HCT116 (cell line): ENCODE data around the gene RPL35. TPM values are rescaled to one million over a fixed set of nuclear protein-coding genes. Genes with fewer than 3 reads are reported as not detected.
A peak's percentile ranks its signal among the peaks of the same experiment; 100 is the strongest.

Experiments
- ATAC-seq: fragments of 200-7000 bp; cut with Tn5 transposase; 2 replicates; pipeline ENCODE4 v1.9.1; 2020; ENCODE audit warnings: mild to moderate bottlenecking, moderate library complexity
- BruUV-seq: library from RNA; stranded (reverse); fragments of 400-500 nt; replicated peaks from 2 replicates; lab custom pipeline; 2021; lab: Mats Ljungman, UMichigan
- CTCF ChIA-PET: fragments of 300-600 bp; sonication (Branson Sonifier 250); formaldehyde crosslinking; loops from one replicate; lab custom pipeline; 2021; ENCODE audit warnings: antibody characterized with exemption; lab: Charles Lee
- POLR2A ChIA-PET: fragments of 300-600, 350-600 bp; sonication (Branson Sonifier 250); formaldehyde crosslinking; loops from one replicate; lab custom pipeline; 2021; ENCODE audit warnings: antibody characterized with exemption; lab: Charles Lee
- RAD21 ChIA-PET, 2 experiments: fragments of 300-600 bp; sonication (Branson Sonifier 250); formaldehyde crosslinking; loops; one replicate each; lab custom pipeline; 2023; ENCODE audit warnings: low total read pairs in 2 of 2; ENCODE audit not compliant: uncharacterized antibody in 2 of 2, unreplicated experiment in 2 of 2, low non-redundant PET in 1 of 2; lab: Charles Lee
- DNase-seq: peaks from one replicate; pipeline ENCODE4 v3.0.0-alpha.2; 2010; ENCODE audit warnings: low read depth, low spot score
- H2AFZ ChIP-seq: fragments of 200-600 bp; shearing (Covaris generic), sonication (generic); 2 replicates; pipeline ENCODE4 v1.6.1; 2017; ENCODE audit warnings: low read depth, mixed run types, mixed read lengths, antibody characterized with exemption, low read length; ENCODE audit not compliant: poor library complexity, severe bottlenecking
- H3K27ac ChIP-seq: 2 replicates; pipeline ENCODE4 v1.5.1; 2012; ENCODE audit warnings: low read depth, low read length
- H3K27me3 ChIP-seq: fragments of 200-600 bp; sonication (generic); 2 replicates; pipeline ENCODE4 v1.6.1; 2016; ENCODE audit warnings: mixed run types, low read length, mixed read lengths; ENCODE audit not compliant: insufficient read depth
- H3K36me3 ChIP-seq, 2 experiments: fragments of 200-500 bp in 1 of 2; fragments of 200-600 bp in 1 of 2; sonication (Bioruptor generic) in 1 of 2; sonication (generic) in 1 of 2; 2 replicates each; pipeline versions ENCODE4 v1.5.1 to v1.6.1; 2014 to 2016; ENCODE audit warnings: low read length in 2 of 2, inconsistent platforms in 1 of 2, mixed read lengths in 1 of 2, mixed run types in 1 of 2; ENCODE audit not compliant: insufficient read depth in 2 of 2, control insufficient read depth in 1 of 2
- H3K4me1 ChIP-seq, 2 experiments: fragments of 200-600 bp in 1 of 2; sonication (generic) in 1 of 2; 2 replicates each; pipeline versions ENCODE4 v1.5.1 to v1.6.1; 2012 to 2017; ENCODE audit warnings: low read length in 2 of 2, inconsistent platforms in 1 of 2, mild to moderate bottlenecking in 1 of 2, mixed read lengths in 1 of 2, mixed run types in 1 of 2, moderate library complexity in 1 of 2; ENCODE audit not compliant: insufficient read depth in 2 of 2, control insufficient read depth in 1 of 2
- H3K4me2 ChIP-seq: fragments of 200-600 bp; sonication (generic); 2 replicates; pipeline ENCODE4 v1.6.1; 2017; ENCODE audit warnings: mixed run types, low read length, mixed read lengths
- H3K4me3 ChIP-seq, 2 experiments: fragments of 200-600 bp in 1 of 2; sonication (generic) in 1 of 2; replicated peaks in 1 of 2; 2 replicates each; pipeline ENCODE4 v1.5.1; 2011 to 2016; ENCODE audit warnings: low read length in 2 of 2, control low read depth in 1 of 2, low read depth in 1 of 2, mild to moderate bottlenecking in 1 of 2, mixed read lengths in 1 of 2, mixed run types in 1 of 2
- H3K79me2 ChIP-seq: fragments of 200-600 bp; sonication (generic); 2 replicates; pipeline ENCODE4 v1.6.1; 2017; ENCODE audit warnings: mild to moderate bottlenecking, mixed run types, low read length, moderate library complexity, mixed read lengths; ENCODE audit not compliant: insufficient read depth
- H3K9ac ChIP-seq: fragments of 200-600 bp; sonication (generic); 2 replicates; pipeline ENCODE4 v1.6.1; 2016; ENCODE audit warnings: low read length, mixed read lengths
- H3K9me2 ChIP-seq: fragments of 200-600 bp; sonication (generic), shearing (Covaris generic); 2 replicates; pipeline ENCODE4 v1.6.1; 2017; ENCODE audit warnings: mixed run types, mild to moderate bottlenecking, moderate library complexity; ENCODE audit not compliant: insufficient read depth
- H3K9me3 ChIP-seq, 2 experiments: fragments of 200-500 bp in 1 of 2; fragments of 200-600 bp in 1 of 2; sonication (Bioruptor generic) in 1 of 2; sonication (generic) in 1 of 2; 2 replicates each; pipeline ENCODE4 v1.6.1; 2014 to 2017; ENCODE audit warnings: low read length in 2 of 2, mixed read lengths in 2 of 2, inconsistent platforms in 1 of 2, low read depth in 1 of 2, mild to moderate bottlenecking in 1 of 2, mixed run types in 1 of 2, moderate library complexity in 1 of 2; ENCODE audit not compliant: control insufficient read depth in 1 of 2, insufficient read depth in 1 of 2
- H4K20me1 ChIP-seq: fragments of 200-600 bp; sonication (generic), shearing (Covaris generic); 2 replicates; pipeline ENCODE4 v1.6.1; 2017; ENCODE audit warnings: mixed run types, mild to moderate bottlenecking, moderate library complexity; ENCODE audit not compliant: insufficient read depth
- CBX3 ChIP-seq: IDR thresholded peaks from 2 replicates; pipeline ENCODE4 v1.6.1; 2012; ENCODE audit warnings: low read depth
- CTCF ChIP-seq, 3 experiments: fragments of 200-600 bp in 1 of 3; sonication (generic) in 1 of 3; IDR thresholded peaks in 2 of 3; conservative IDR thresholded peaks in 1 of 3; 2 replicates each; pipeline ENCODE4 v1.5.1; 2012 to 2017; ENCODE audit warnings: low read depth in 2 of 3, low read length in 2 of 3, antibody characterized with exemption in 1 of 3, borderline replicate concordance in 1 of 3, control low read depth in 1 of 3, mild to moderate bottlenecking in 1 of 3, mixed read lengths in 1 of 3, mixed run types in 1 of 3, moderate library complexity in 1 of 3; ENCODE audit not compliant: insufficient read depth in 1 of 3
- EGR1 ChIP-seq: IDR thresholded peaks from 2 replicates; pipeline ENCODE4 v1.6.1; 2012; ENCODE audit warnings: low read depth
- ELF1 ChIP-seq: IDR thresholded peaks from 2 replicates; pipeline ENCODE4 v1.6.1; 2012; ENCODE audit warnings: low read depth, borderline replicate concordance
- JUND ChIP-seq: IDR thresholded peaks from 2 replicates; pipeline ENCODE4 v1.6.1; 2012
- POLR2A ChIP-seq: IDR thresholded peaks from 2 replicates; pipeline ENCODE4 v1.7.0; 2011; ENCODE audit warnings: borderline replicate concordance; ENCODE audit not compliant: insufficient read depth, insufficient read length; ENCODE audit errors: extremely low read depth
- RAD21 ChIP-seq: IDR thresholded peaks from 2 replicates; pipeline ENCODE4 v1.6.1; 2012; ENCODE audit warnings: low read depth, mild to moderate bottlenecking
- REST ChIP-seq: IDR thresholded peaks from 2 replicates; pipeline ENCODE4 v1.6.1; 2012; ENCODE audit warnings: low read depth
- SP1 ChIP-seq: IDR thresholded peaks from 2 replicates; pipeline ENCODE4 v1.6.1; 2012; ENCODE audit warnings: low read depth
- TCF7L2 ChIP-seq: IDR thresholded peaks from 2 replicates; pipeline ENCODE4 v1.7.0; 2011; ENCODE audit warnings: borderline replicate concordance, inconsistent platforms; ENCODE audit not compliant: insufficient read depth, insufficient read length; ENCODE audit errors: extremely low read depth
- ZBTB33 ChIP-seq: IDR thresholded peaks from 2 replicates; pipeline ENCODE4 v1.6.1; 2011; ENCODE audit warnings: mild to moderate bottlenecking, low read length, moderate library complexity; ENCODE audit not compliant: insufficient replicate concordance; ENCODE audit errors: extremely low read depth
- ZFX ChIP-seq: fragments of 450-650 bp; IDR thresholded peaks from 2 replicates; pipeline ENCODE4 v1.6.1; 2017
- intact Hi-C: fragments of 100-400 bp; cut with micrococcal nuclease; formaldehyde crosslinking; loops from 2 replicates; pipeline ENCODE4 v1.10.0; 2022
- total RNA-seq: library from RNA; stranded (reverse); gene quantifications from one replicate; pipeline ENCODE4 v1.2.1, GENCODE V29; 2021; ENCODE audit not compliant: unreplicated experiment

RPL35 gene
- total RNA-seq, 1 experiment from 2014 or later, result 1,754 TPM

GRCh38 chr9:124863371-124863871 lies 1.7 kb upstream of the RPL35 start:
- peak overlapping the region; percentile 89 to 100 for H3K4me3 ChIP-seq
- POLR2A ChIA-PET, result interaction anchor here (0.6 to 1.5 kb wide), 3 partner anchors 13 to 99 kb away, joined by 3 to 8 read pairs (median 3); no protein-coding TSS in a partner anchor
- peaks cover 22 to 31% of the 10 kb centered on the region in 2 experiments; a peak in 3 of 4 replicates for H3K36me3 ChIP-seq
- peaks cover 25% of the 10 kb centered on the region for H4K20me1 ChIP-seq
- peak overlapping the region; percentile 96 for H3K4me2 ChIP-seq
- CTCF ChIA-PET, result interaction anchor here (1.0 to 1.3 kb wide), 2 partner anchors 86 to 246 kb away, joined by 3 to 4 read pairs; no protein-coding TSS in a partner anchor
- H3K9me2 ChIP-seq, result no peaks in the 10 kb centered on the region
- peak overlapping the region; percentile 58 for H3K9ac ChIP-seq
- intact Hi-C loops, result no loop called here
- ATAC-seq (no peak), DNase-seq (no peak)
- RAD21 ChIA-PET, result no interaction called here
- no peaks in the 10 kb centered on the region for H3K27me3 ChIP-seq
- TF ChIP-seq CTCF (IDR thresholded peaks at IDR 0.05 in 2 of 3, conservative IDR thresholded peaks at IDR 0.05 in 1 of 3; ENCODE audit: borderline replicate concordance in 1 of 3, insufficient read depth in 1 of 3, low read depth in 2 of 3, low read length in 2 of 3) (no peak), EGR1 (no peak), ELF1 (no peak), SP1 (no peak), POLR2A (no peak), CBX3 (no peak), ZBTB33 (no peak), JUND (no peak), RAD21 (no peak), ZFX (no peak), REST (no peak), TCF7L2 (no peak)
- H3K79me2 ChIP-seq, result peaks cover 53% of the 10 kb centered on the region
- no TSS peak for BruUV-seq
- no peaks in the 10 kb centered on the region for H3K9me3 ChIP-seq
- H2AFZ ChIP-seq, result no peak overlapping the region
- H3K4me1 ChIP-seq, result peaks cover 26 to 52% of the 10 kb centered on the region in 2 experiments
- peak overlapping the region; percentile 96 for H3K27ac ChIP-seq
